ENCODE measurements around the gene RBBP8.
A peak's percentile ranks its signal among the peaks of the same experiment; 100 is the strongest.

The RBBP8 gene

GRCh38 chr18:22912149-22912548 is 21.0 kb upstream of the RBBP8 start:
- no peak overlapping the region for H3K4me3 ChIP-seq (ENCODE audit: control insufficient read depth, low read depth, low read length)
- DNase-seq (ENCODE audit: low read depth): no peak
- TF ChIP-seq CTCF (IDR thresholded peaks at IDR 0.05; ENCODE audit: control insufficient read depth, insufficient read depth, low read depth, low read length, missing control alignments): no peak

- DNase-seq (ENCODE audit: low read depth): peak; percentile 66
- H3K4me3 ChIP-seq (ENCODE audit: control insufficient read depth, low read depth, low read length): no peak overlapping the region
- no peak for TF ChIP-seq CTCF (IDR thresholded peaks at IDR 0.05; ENCODE audit: control insufficient read depth, insufficient read depth, low read depth, low read length, missing control alignments)
Observed at GRCh38 chr18:22912835-22913234, 20.3 kb upstream of the RBBP8 start.

- no peak for DNase-seq (ENCODE audit: low read depth)
- TF ChIP-seq CTCF (IDR thresholded peaks at IDR 0.05; ENCODE audit: control insufficient read depth, insufficient read depth, low read depth, low read length, missing control alignments): no peak
- H3K4me3 ChIP-seq (ENCODE audit: control insufficient read depth, low read depth, low read length): no peak overlapping the region
Observed at GRCh38 chr18:22913861-22914260, 19.3 kb upstream of the RBBP8 start.

- no peak overlapping the region for H3K4me3 ChIP-seq (ENCODE audit: control insufficient read depth, low read depth, low read length)
- no peak for TF ChIP-seq CTCF (IDR thresholded peaks at IDR 0.05; ENCODE audit: control insufficient read depth, insufficient read depth, low read depth, low read length, missing control alignments)
- DNase-seq (ENCODE audit: low read depth): no peak
Observed at GRCh38 chr18:22914633-22915032, 18.5 kb upstream of the RBBP8 start.

- H3K4me3 ChIP-seq (ENCODE audit: control insufficient read depth, low read depth, low read length): no peak overlapping the region
- TF ChIP-seq CTCF (IDR thresholded peaks at IDR 0.05; ENCODE audit: control insufficient read depth, insufficient read depth, low read depth, low read length, missing control alignments): no peak
- DNase-seq (ENCODE audit: low read depth): no peak
Observed at GRCh38 chr18:22915337-22915736, 17.8 kb upstream of the RBBP8 start.

GRCh38 chr18:22921772-22922171 is 11.4 kb upstream of the RBBP8 start:
- TF ChIP-seq CTCF (IDR thresholded peaks at IDR 0.05; ENCODE audit: control insufficient read depth, insufficient read depth, low read depth, low read length, missing control alignments): no peak
- no peak for DNase-seq (ENCODE audit: low read depth)
- no peak overlapping the region for H3K4me3 ChIP-seq (ENCODE audit: control insufficient read depth, low read depth, low read length)

- no peak for TF ChIP-seq CTCF (IDR thresholded peaks at IDR 0.05; ENCODE audit: control insufficient read depth, insufficient read depth, low read depth, low read length, missing control alignments)
Observed at GRCh38 chr18:22924589-22924988, 8.5 kb upstream of the RBBP8 start.

More at GRCh38 chr18:22924589-22924988, 8.5 kb upstream of the RBBP8 start:
- DNase-seq (ENCODE audit: low read depth): no peak
- H3K4me3 ChIP-seq (ENCODE audit: control insufficient read depth, low read depth, low read length): no peak overlapping the region
